Mammary epithelial cell (primary cell): ENCODE results near the gene MTPN.

Experiments used
- CTCF ChIP-seq, 2 donors: IDR thresholded peaks in 1 of 2; conservative IDR thresholded peaks in 1 of 2; 2 replicates each; pipeline ENCODE4 v1.5.1; 2011 to 2012; ENCODE audit warnings: inconsistent platforms in 2 of 2, low read length in 2 of 2, mild to moderate bottlenecking in 2 of 2, control low read depth in 1 of 2, low read depth in 1 of 2; ENCODE audit not compliant: insufficient read depth in 1 of 2; ENCODE audit errors: extremely low read depth in 1 of 2
- EZH2 ChIP-seq: IDR thresholded peaks from 2 replicates; pipeline ENCODE4 v1.6.1; 2012; ENCODE audit warnings: low read length, inconsistent platforms, borderline replicate concordance

- TF ChIP-seq CTCF (conservative IDR thresholded peaks at IDR 0.05 in 1 of 2, IDR thresholded peaks at IDR 0.05 in 1 of 2; ENCODE audit: extremely low read depth in 1 of 2, insufficient read depth in 1 of 2, low read depth in 1 of 2, low read length in 2 of 2) (no peak), EZH2 (no peak)
Measured at GRCh38 chr7:135964274-135964673, 12.9 kb downstream of the MTPN start.
